Parathyroid adenoma (tissue), 2 donors: ENCODE results near the gene CALR.
"Not testable (repeated sequence)": the region's sequence is repeated elsewhere in the genome, so short reads cannot be mapped to it uniquely, and the experiment has no call there.

Experiments used
- H2AFZ ChIP-seq: fragments of 300-600 bp; sonication (generic); one replicate; pipeline ENCODE4 v1.7.0; 2017; ENCODE audit warnings: antibody characterized with exemption, mild to moderate bottlenecking
- H3K27ac ChIP-seq: fragments of 300-600 bp; sonication (generic); one replicate; pipeline ENCODE4 v1.7.0; 2017
- H3K27me3 ChIP-seq: fragments of 300-600 bp; sonication (generic); one replicate; pipeline ENCODE4 v1.7.0; 2017; ENCODE audit warnings: low read length; ENCODE audit not compliant: control insufficient read depth, insufficient read depth
- H3K36me3 ChIP-seq: fragments of 300-600 bp; sonication (generic); one replicate; pipeline ENCODE4 v1.7.0; 2017; ENCODE audit warnings: low read length; ENCODE audit not compliant: control insufficient read depth, insufficient read depth
- H3K4me1 ChIP-seq: fragments of 300-600 bp; sonication (generic); one replicate; pipeline ENCODE4 v1.7.0; 2017; ENCODE audit warnings: control low read depth
- H3K4me2 ChIP-seq: fragments of 300-600 bp; sonication (generic); one replicate; pipeline ENCODE4 v1.7.0; 2017; ENCODE audit warnings: low read length
- H3K4me3 ChIP-seq: fragments of 300-600 bp; sonication (generic); one replicate; pipeline ENCODE4 v1.7.0; 2017; ENCODE audit warnings: low read depth, low read length
- H3K79me2 ChIP-seq: fragments of 300-600 bp; sonication (generic); one replicate; pipeline ENCODE4 v1.7.0; 2017; ENCODE audit warnings: control low read depth
- H3K9ac ChIP-seq: fragments of 300-600 bp; sonication (generic); one replicate; pipeline ENCODE4 v1.7.0; 2017; ENCODE audit warnings: mild to moderate bottlenecking
- H3K9me3 ChIP-seq: fragments of 300-600 bp; sonication (generic); one replicate; pipeline ENCODE4 v1.7.0; 2017; ENCODE audit warnings: low read length; ENCODE audit not compliant: control insufficient read depth
- TF ChIP-seq, protein P1 (sequence below): fragments of 300-600 bp; sonication (generic); IDR thresholded peaks from one replicate; pipeline ENCODE4 v1.7.0; 2017; ENCODE audit warnings: antibody characterized with exemption, mild to moderate bottlenecking
- donor health status: primary hyperparathyroidism.

Gene CALR

DNA sequence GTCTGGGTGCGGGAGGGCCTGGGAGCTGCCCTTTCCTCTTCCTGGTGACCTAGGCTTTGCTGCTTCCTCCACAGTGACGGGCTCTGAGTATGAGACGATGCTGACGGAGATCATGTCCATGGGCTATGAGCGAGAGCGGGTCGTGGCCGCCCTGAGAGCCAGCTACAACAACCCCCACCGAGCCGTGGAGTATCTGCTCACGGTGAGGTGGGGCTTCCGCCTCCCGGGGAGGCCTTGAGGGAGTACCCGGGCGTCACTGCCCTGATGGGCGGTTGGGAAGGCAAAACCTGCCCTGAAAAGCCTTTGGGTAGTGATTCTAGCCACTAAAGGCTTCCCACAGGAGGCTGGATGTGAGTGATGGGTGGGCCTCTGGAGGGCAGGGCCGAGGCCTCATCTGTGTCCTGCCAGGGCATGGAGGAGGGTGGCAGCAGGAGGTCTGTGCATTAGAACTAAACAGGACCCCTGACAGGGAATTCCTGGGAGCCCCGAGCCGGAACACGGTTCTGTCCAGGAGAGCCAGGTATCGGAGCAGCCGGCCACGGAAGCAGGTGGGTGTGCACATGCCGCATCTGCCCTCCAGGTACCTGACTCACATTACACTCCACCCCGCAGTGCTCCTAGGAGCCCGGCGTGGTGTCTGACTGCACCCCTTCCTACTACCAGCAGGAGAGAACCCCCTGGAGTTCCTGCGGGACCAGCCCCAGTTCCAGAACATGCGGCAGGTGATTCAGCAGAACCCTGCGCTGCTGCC is 10.4 kb downstream of the CALR start:
- peaks cover 20% of the 10 kb centered on the region for H3K79me2 ChIP-seq
- H3K27me3 ChIP-seq = no peaks in the 10 kb centered on the region
- H3K4me2 ChIP-seq = no peak overlapping the region
- H3K4me3 ChIP-seq = no peak overlapping the region
- peaks cover 7% of the 10 kb centered on the region for H3K4me1 ChIP-seq
- no peaks in the 10 kb centered on the region for H3K36me3 ChIP-seq
- no peak overlapping the region for H2AFZ ChIP-seq
- H3K27ac ChIP-seq = no peak overlapping the region
- H3K9ac ChIP-seq = no peak overlapping the region
- TF ChIP-seq, protein P1, sequence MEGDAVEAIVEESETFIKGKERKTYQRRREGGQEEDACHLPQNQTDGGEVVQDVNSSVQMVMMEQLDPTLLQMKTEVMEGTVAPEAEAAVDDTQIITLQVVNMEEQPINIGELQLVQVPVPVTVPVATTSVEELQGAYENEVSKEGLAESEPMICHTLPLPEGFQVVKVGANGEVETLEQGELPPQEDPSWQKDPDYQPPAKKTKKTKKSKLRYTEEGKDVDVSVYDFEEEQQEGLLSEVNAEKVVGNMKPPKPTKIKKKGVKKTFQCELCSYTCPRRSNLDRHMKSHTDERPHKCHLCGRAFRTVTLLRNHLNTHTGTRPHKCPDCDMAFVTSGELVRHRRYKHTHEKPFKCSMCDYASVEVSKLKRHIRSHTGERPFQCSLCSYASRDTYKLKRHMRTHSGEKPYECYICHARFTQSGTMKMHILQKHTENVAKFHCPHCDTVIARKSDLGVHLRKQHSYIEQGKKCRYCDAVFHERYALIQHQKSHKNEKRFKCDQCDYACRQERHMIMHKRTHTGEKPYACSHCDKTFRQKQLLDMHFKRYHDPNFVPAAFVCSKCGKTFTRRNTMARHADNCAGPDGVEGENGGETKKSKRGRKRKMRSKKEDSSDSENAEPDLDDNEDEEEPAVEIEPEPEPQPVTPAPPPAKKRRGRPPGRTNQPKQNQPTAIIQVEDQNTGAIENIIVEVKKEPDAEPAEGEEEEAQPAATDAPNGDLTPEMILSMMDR = no peak
- H3K9me3 ChIP-seq = no peaks in the 10 kb centered on the region

DNA sequence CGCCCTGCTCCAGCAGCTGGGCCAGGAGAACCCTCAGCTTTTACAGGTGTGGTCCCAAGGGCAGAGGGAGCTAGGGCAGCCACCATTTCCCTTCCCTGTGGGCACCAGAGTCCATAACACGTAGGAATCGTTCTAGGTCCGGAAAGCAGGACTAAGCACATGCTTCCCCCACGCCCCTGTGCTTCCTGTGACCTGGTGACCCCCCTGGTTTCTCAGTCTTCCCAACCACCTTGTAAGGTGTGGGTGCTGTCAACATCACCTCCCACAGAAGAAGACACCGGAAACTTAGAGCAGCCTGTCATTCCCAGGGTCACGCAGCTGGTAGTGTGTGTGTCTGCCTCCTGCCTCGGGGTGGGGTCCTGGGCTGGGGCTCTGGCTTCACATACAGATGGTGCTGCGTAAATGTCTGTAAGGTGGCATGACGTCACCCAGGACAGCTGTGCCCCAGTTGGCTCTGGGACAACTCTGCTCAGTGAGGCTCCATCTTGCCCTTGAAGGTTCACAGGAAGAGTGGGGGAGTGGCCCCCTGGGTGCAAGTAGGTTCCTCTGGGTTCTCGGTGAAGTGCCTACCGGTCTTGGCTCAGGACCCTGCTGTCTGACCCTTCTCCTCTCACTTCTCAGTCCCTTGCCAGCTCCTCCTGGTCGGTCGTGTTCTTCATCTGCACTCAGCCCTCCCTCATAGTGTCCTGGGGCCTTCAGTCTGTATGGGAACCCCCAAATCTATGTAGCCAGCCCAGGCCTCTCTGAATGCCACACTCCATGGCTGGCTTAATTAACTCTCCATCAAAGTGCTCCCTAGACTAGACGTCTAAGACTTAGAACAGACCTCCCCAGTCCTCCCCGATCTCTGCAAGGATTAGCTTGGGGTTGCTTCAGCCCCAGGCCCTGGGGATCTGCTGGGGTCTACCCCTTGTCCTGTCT is 11.2 kb downstream of the CALR start:
- TF ChIP-seq, protein P1 = no peak
- no peaks in the 10 kb centered on the region for H3K27me3 ChIP-seq
- H3K4me1 ChIP-seq = peaks cover 8% of the 10 kb centered on the region
- no peaks in the 10 kb centered on the region for H3K36me3 ChIP-seq
- no peaks in the 10 kb centered on the region for H3K9me3 ChIP-seq
- no peak overlapping the region for H3K4me3 ChIP-seq
- H3K9ac ChIP-seq = no peak overlapping the region
- peaks cover 20% of the 10 kb centered on the region for H3K79me2 ChIP-seq
- H3K27ac ChIP-seq = no peak overlapping the region
- H3K4me2 ChIP-seq = no peak overlapping the region
- H2AFZ ChIP-seq = no peak overlapping the region

DNA sequence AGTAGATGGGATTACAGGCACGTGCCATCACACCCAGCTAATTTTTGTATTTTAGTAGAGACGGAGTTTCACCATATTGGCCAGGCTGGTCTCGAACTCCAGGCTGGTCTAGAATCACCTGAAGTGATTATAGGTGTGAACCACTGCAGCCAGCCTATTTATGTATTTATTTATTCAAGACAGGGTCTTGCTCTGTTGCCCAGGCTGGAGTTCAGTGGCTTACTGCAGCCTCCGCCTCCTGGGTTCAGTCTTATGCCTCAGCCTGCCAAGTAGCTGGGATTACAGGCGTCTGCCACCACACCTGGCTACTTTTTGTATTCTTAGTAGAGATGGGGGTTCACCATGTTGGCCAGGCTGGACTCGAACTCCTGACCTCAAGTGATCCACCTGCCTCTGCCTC is 13.6 kb downstream of the CALR start:
- H3K9ac ChIP-seq, H3K36me3 ChIP-seq, H3K4me1 ChIP-seq, H2AFZ ChIP-seq, H3K9me3 ChIP-seq, H3K27me3 ChIP-seq, H3K4me3 ChIP-seq, H3K27ac ChIP-seq, H3K4me2 ChIP-seq: not testable (repeated sequence)
- H3K79me2 ChIP-seq = peaks cover 14% of the 10 kb centered on the region

DNA sequence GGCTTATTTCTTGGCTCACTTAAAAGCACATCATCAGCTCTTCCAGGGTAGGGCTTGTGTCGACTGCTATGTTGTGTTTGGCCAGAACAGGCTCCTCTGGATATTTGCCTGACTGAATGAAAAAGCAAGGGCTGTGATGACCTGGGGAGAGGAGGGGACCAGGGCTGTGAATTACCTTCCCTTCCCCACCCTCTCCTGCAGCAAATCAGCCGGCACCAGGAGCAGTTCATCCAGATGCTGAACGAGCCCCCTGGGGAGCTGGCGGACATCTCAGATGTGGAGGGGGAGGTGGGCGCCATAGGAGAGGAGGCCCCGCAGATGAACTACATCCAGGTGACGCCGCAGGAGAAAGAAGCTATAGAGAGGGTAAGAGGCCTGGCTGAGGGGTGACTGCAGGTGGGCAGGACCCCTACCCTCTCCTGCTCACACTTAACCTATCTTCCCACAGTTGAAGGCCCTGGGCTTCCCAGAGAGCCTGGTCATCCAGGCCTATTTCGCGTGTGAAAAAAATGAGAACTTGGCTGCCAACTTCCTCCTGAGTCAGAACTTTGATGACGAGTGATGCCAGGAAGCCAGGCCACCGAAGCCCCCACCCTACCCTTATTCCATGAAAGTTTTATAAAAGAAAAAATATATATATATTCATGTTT is 14.2 kb downstream of the CALR start:
- H3K4me1 ChIP-seq = peaks cover 8% of the 10 kb centered on the region
- no peaks in the 10 kb centered on the region for H3K9me3 ChIP-seq
- H3K27me3 ChIP-seq = no peaks in the 10 kb centered on the region
- no peak overlapping the region for H3K27ac ChIP-seq
- no peak overlapping the region for H2AFZ ChIP-seq
- H3K79me2 ChIP-seq = peaks cover 11% of the 10 kb centered on the region
- no peaks in the 10 kb centered on the region for H3K36me3 ChIP-seq
- H3K9ac ChIP-seq = no peak overlapping the region
- no peak overlapping the region for H3K4me3 ChIP-seq
- no peak overlapping the region for H3K4me2 ChIP-seq
- TF ChIP-seq, protein P1 = no peak
